ENCODE measurements around the gene OTUD4. TPM values are rescaled to one million over a fixed set of nuclear protein-coding genes. Genes with fewer than 3 reads are reported as not detected.

OTUD4 gene
- polyA plus RNA-seq, 1 experiment, result 13.3 TPM

DNA sequence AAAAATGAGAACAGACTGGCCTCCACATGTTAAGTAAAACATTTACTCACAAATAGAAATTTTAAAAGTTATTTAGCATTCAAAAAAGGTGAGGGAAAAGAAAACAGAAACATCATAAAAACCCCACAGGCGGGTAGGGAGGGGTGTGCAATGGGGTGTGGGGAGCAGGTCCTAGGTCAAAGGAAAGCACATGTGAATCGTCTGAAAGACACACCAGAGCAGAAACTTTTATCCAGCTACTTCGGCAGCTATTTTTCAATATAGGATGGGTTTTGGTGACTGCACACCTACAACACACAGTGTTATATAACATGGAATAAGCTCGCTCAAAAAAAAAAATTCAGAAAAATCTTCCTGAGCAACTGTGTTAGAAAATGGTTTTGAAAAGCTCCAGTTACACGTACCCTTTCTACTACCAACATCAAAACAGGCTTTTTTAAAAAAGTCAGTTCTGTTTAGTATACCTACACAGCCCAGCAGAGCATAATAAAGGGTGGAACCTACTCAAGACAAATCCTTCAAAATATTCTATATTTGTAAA is 1.6 kb downstream of the OTUD4 start:
- TF ChIP-seq, protein P1, sequence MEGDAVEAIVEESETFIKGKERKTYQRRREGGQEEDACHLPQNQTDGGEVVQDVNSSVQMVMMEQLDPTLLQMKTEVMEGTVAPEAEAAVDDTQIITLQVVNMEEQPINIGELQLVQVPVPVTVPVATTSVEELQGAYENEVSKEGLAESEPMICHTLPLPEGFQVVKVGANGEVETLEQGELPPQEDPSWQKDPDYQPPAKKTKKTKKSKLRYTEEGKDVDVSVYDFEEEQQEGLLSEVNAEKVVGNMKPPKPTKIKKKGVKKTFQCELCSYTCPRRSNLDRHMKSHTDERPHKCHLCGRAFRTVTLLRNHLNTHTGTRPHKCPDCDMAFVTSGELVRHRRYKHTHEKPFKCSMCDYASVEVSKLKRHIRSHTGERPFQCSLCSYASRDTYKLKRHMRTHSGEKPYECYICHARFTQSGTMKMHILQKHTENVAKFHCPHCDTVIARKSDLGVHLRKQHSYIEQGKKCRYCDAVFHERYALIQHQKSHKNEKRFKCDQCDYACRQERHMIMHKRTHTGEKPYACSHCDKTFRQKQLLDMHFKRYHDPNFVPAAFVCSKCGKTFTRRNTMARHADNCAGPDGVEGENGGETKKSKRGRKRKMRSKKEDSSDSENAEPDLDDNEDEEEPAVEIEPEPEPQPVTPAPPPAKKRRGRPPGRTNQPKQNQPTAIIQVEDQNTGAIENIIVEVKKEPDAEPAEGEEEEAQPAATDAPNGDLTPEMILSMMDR (IDR thresholded peaks at IDR 0.05; ENCODE audit: insufficient read depth, low read depth, low read length), result no peak
- ChIA-PET POLR2A (interaction anchor here (0.6 kb wide), 1 partner anchor 375 kb away, joined by 9 read pairs; no protein-coding TSS in a partner anchor), CTCF (interaction anchor here (0.6 to 1.6 kb wide), 2 partner anchors 21 to 439 kb away, joined by 3 to 7 read pairs; no protein-coding TSS in a partner anchor)
- Histone ChIP-seq H3K4me3 (ENCODE audit: low read depth, low read length) (peak overlapping the region; percentile 79), H3K27me3 (ENCODE audit: control insufficient read depth, insufficient read depth, low read length) (no peaks in the 10 kb centered on the region), H3K36me3 (ENCODE audit: control insufficient read depth, insufficient read depth, low read length) (no peaks in the 10 kb centered on the region)
- no peak for DNase-seq (ENCODE audit: low read depth)

DNA sequence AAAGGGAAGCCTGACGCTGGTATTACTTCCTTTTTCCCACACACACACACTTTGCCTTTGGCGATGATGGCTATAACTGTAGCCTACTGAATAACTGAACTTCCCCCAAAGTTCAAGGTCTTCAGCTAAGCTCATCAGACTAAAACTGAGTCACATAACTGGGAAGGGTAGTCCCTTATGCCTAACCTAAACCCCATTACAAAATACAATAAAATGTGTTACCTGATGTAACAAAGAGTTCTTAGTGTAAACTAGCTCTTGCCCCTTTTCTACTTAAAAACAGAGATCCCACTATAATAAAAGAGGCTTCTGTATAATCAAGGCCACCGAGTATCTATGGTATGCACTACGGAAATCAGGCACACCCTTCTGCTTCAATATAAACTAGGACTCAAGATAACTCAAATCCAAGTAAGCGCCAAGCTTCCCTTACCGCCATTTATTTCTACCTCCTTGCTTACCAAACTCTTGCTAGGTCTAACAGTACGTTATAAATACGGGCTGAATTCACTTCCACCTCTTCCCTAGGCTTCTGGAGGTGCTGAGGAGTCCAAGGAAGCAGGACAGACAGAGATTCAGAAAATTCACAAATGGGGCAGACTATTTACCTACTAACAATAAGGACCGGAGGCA is 2.4 kb downstream of the OTUD4 start:
- CTCF ChIA-PET, result interaction anchor here (1.0 to 1.6 kb wide), 2 partner anchors 20 to 440 kb away, joined by 3 to 7 read pairs; no protein-coding TSS in a partner anchor
- DNase-seq (ENCODE audit: low read depth), result no peak
- TF ChIP-seq, protein P1 (IDR thresholded peaks at IDR 0.05; ENCODE audit: insufficient read depth, low read depth, low read length), result no peak
- POLR2A ChIA-PET, result no interaction called here
- peak overlapping the region; percentile 79 for H3K4me3 ChIP-seq (ENCODE audit: low read depth, low read length)
- H3K27me3 ChIP-seq (ENCODE audit: control insufficient read depth, insufficient read depth, low read length), result no peaks in the 10 kb centered on the region
- no peaks in the 10 kb centered on the region for H3K36me3 ChIP-seq (ENCODE audit: control insufficient read depth, insufficient read depth, low read length)

GRCh38 chr4:145177511-145177905 is 2.9 kb downstream of the OTUD4 start:
- no peak for DNase-seq (ENCODE audit: low read depth)
- Histone ChIP-seq H3K36me3 (ENCODE audit: control insufficient read depth, insufficient read depth, low read length) (no peaks in the 10 kb centered on the region), H3K4me3 (ENCODE audit: low read depth, low read length) (0 out of 2 replicates have a peak overlapping the region, but pooled peaks have one; percentile 9), H3K27me3 (ENCODE audit: control insufficient read depth, insufficient read depth, low read length) (no peaks in the 10 kb centered on the region)
- ChIA-PET POLR2A (no interaction called here), CTCF (interaction anchor here (0.9 to 1.6 kb wide), 3 partner anchors 14 to 440 kb away, joined by 3 to 7 read pairs (median 3); no protein-coding TSS in a partner anchor)
- TF ChIP-seq, protein P1 (IDR thresholded peaks at IDR 0.05; ENCODE audit: insufficient read depth, low read depth, low read length), result no peak

DNA sequence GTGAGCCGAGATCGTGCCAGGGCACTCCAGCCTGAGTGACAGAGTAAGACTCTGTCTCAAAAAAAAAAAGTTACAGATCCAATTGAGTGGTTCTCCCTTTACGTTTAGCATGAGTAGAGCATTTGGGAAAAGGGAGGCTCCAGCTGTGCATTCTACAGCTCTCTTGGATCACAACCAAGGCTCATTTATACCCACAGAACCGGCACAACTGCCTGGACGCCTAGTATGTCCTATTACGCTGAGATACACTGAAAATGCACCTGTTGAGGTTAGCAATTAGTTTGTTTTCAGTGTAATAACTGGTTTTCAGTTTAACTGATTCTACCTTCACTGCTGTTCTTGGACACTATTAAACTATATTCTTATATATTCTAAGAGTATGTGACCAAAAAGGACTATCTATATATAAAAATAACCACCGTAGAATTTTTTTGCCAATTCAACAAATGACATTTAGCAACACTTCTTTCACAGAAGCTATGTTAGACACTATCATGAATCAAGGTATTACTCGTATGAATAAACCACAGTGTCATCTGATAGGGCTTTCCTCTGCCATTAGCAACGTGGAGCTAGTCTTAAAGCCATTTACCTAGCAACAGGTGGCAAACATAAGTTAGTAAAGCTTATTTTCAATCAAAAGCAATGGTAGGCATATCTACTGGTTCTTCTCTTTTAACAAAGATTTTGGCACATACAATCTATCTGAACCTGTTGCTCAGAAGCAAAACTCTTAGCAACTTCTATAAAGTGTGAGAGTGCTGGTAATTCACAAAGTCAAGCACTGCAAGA is 3.6 kb downstream of the OTUD4 start:
- ChIA-PET POLR2A (no interaction called here), CTCF (interaction anchor here (0.6 to 1.0 kb wide), 3 partner anchors 14 to 694 kb away, joined by 3 read pairs; no protein-coding TSS in a partner anchor)
- Histone ChIP-seq H3K36me3 (ENCODE audit: control insufficient read depth, insufficient read depth, low read length) (peaks cover 1% of the 10 kb centered on the region), H3K27me3 (ENCODE audit: control insufficient read depth, insufficient read depth, low read length) (no peaks in the 10 kb centered on the region), H3K4me3 (ENCODE audit: low read depth, low read length) (no peak overlapping the region)
- DNase-seq (ENCODE audit: low read depth), result no peak
- TF ChIP-seq, protein P1 (IDR thresholded peaks at IDR 0.05; ENCODE audit: insufficient read depth, low read depth, low read length), result no peak

- Histone ChIP-seq H3K36me3 (ENCODE audit: control insufficient read depth, insufficient read depth, low read length) (peaks cover 5% of the 10 kb centered on the region), H3K4me3 (ENCODE audit: low read depth, low read length) (no peak overlapping the region), H3K27me3 (ENCODE audit: control insufficient read depth, insufficient read depth, low read length) (no peaks in the 10 kb centered on the region)
- ChIA-PET CTCF (no interaction called here), POLR2A (no interaction called here)
- DNase-seq (ENCODE audit: low read depth), result no peak
- TF ChIP-seq, protein P1 (IDR thresholded peaks at IDR 0.05; ENCODE audit: insufficient read depth, low read depth, low read length), result no peak
Observed at GRCh38 chr4:145171911-145172310, 8.5 kb downstream of the OTUD4 start.

Data from BJ (cell line).